Neural cell (in vitro differentiated cells): ENCODE results near the gene XAGE3. TPM values are rescaled to one million over a fixed set of nuclear protein-coding genes. Genes with fewer than 3 reads are reported as not detected.
"Not testable (repeated sequence)": the region's sequence is repeated elsewhere in the genome, so short reads cannot be mapped to it uniquely, and the experiment has no call there.

Source experiments
- H2AFZ ChIP-seq: fragments of 200-600, 300-800 bp; sonication (generic), shearing (Covaris generic); 2 replicates; pipeline ENCODE4 v1.6.0; 2014; ENCODE audit warnings: low read depth, mild to moderate bottlenecking, antibody characterized with exemption, low read length, moderate library complexity
- H3F3A ChIP-seq: fragments of 200-600 bp; shearing (Covaris generic); 2 replicates; pipeline ENCODE4 v1.6.1; 2016; ENCODE audit warnings: mild to moderate bottlenecking, moderate library complexity, mixed read lengths, antibody characterized with exemption, low read length; ENCODE audit not compliant: insufficient read depth, poor library complexity, severe bottlenecking
- H3K27ac ChIP-seq: fragments of 200-600, 300-800 bp; sonication (generic), shearing (Covaris generic); 2 replicates; pipeline ENCODE4 v1.5.1; 2014; ENCODE audit warnings: mild to moderate bottlenecking, low read length, moderate library complexity
- H3K27me3 ChIP-seq: fragments of 300-800, 200-600 bp; sonication (generic), shearing (Covaris generic); 2 replicates; pipeline ENCODE4 v1.6.0; 2014; ENCODE audit warnings: mild to moderate bottlenecking, low read depth, low read length, moderate library complexity; ENCODE audit not compliant: insufficient read depth
- H3K36me3 ChIP-seq: fragments of 300-800, 200-600 bp; sonication (generic), shearing (Covaris generic); 2 replicates; pipeline ENCODE4 v1.5.1; 2014; ENCODE audit warnings: mild to moderate bottlenecking, antibody characterized with exemption, low read length, moderate library complexity; ENCODE audit not compliant: insufficient read depth
- H3K4me2 ChIP-seq: fragments of 300-800, 200-600 bp; sonication (generic), shearing (Covaris generic); 2 replicates; pipeline ENCODE4 v1.6.0; 2014; ENCODE audit warnings: mild to moderate bottlenecking, low read length
- H3K4me3 ChIP-seq: fragments of 300-800, 200-600 bp; sonication (generic), shearing (Covaris generic); 2 replicates; pipeline ENCODE4 v1.5.1; 2014; ENCODE audit warnings: mild to moderate bottlenecking, low read length, moderate library complexity
- H3K79me2 ChIP-seq: fragments of 200-600 bp; shearing (Covaris generic); replicated peaks from 2 replicates; pipeline ENCODE4 v1.6.0; 2014; ENCODE audit warnings: mild to moderate bottlenecking, low read length, moderate library complexity; ENCODE audit not compliant: insufficient read depth
- H3K9ac ChIP-seq: fragments of 300-800, 200-600 bp; sonication (generic), shearing (Covaris generic); 2 replicates; pipeline ENCODE4 v1.6.1; 2016; ENCODE audit warnings: mild to moderate bottlenecking, low read length, mixed read lengths
- H3K9me2 ChIP-seq: fragments of 200-600 bp; shearing (Covaris generic); 2 replicates; pipeline ENCODE4 v1.6.1; 2016; ENCODE audit warnings: mild to moderate bottlenecking, low read length, mixed read lengths; ENCODE audit not compliant: insufficient read depth
- H3K9me3 ChIP-seq: fragments of 200-600, 300-800 bp; sonication (generic), shearing (Covaris generic); 2 replicates; pipeline ENCODE4 v1.6.1; 2016; ENCODE audit warnings: mild to moderate bottlenecking, mixed run types, low read length, moderate library complexity, mixed read lengths
- H4K20me1 ChIP-seq: fragments of 200-600 bp; shearing (Covaris generic); 2 replicates; pipeline ENCODE4 v1.6.1; 2016; ENCODE audit warnings: mild to moderate bottlenecking, mixed run types; ENCODE audit not compliant: insufficient read depth
- EP300 ChIP-seq: fragments of 450-650 bp; conservative IDR thresholded peaks from 2 replicates; pipeline ENCODE4 v1.6.1; 2014; ENCODE audit warnings: antibody characterized with exemption, mild to moderate bottlenecking, moderate library complexity; ENCODE audit not compliant: poor library complexity, severe bottlenecking
- EZH2 ChIP-seq: fragments of 200-600, 300-800 bp; shearing (Covaris generic), sonication (generic); IDR thresholded peaks from 2 replicates; pipeline ENCODE4 v1.6.1; 2014; ENCODE audit warnings: antibody characterized with exemption, low read length, borderline replicate concordance, mild to moderate bottlenecking; ENCODE audit not compliant: insufficient read depth, poor library complexity, severe bottlenecking
- MXI1 ChIP-seq: fragments of 450-650 bp; conservative IDR thresholded peaks from 2 replicates; pipeline ENCODE4 v1.6.1; 2014; ENCODE audit warnings: antibody characterized with exemption, mild to moderate bottlenecking; ENCODE audit not compliant: poor library complexity, severe bottlenecking
- POLR2AphosphoS5 ChIP-seq: IDR thresholded peaks from 2 replicates; pipeline ENCODE4 v1.6.1; 2012
- RAD21 ChIP-seq: fragments of 450-650 bp; conservative IDR thresholded peaks from 2 replicates; pipeline ENCODE4 v1.6.1; 2014; ENCODE audit warnings: antibody characterized with exemption, mild to moderate bottlenecking, moderate library complexity
- REST ChIP-seq: IDR thresholded peaks from 2 replicates; pipeline ENCODE4 v1.6.1; 2012; ENCODE audit warnings: borderline replicate concordance
- SMC3 ChIP-seq: fragments of 450-650 bp; conservative IDR thresholded peaks from 2 replicates; pipeline ENCODE4 v1.6.1; 2014; ENCODE audit warnings: antibody characterized with exemption, mild to moderate bottlenecking, moderate library complexity; ENCODE audit not compliant: poor library complexity
- TAF1 ChIP-seq: IDR thresholded peaks from 2 replicates; pipeline ENCODE4 v1.6.1; 2012; ENCODE audit warnings: low read depth
- polyA plus RNA-seq: library from polyadenylated mRNA; depleted of rRNA; stranded (reverse); fragments of >200 nt; gene quantifications from 2 replicates; pipeline ENCODE4 v1.2.3, GENCODE V29; 2014
- TF ChIP-seq, protein P1 (sequence below): fragments of 450-650 bp; IDR thresholded peaks from 2 replicates; pipeline ENCODE4 v1.5.1; 2014; ENCODE audit warnings: antibody characterized with exemption, mild to moderate bottlenecking, moderate library complexity; ENCODE audit not compliant: poor library complexity, severe bottlenecking

Gene XAGE3
- polyA plus RNA-seq, 1 donor from 2014 or later, result not detected

DNA sequence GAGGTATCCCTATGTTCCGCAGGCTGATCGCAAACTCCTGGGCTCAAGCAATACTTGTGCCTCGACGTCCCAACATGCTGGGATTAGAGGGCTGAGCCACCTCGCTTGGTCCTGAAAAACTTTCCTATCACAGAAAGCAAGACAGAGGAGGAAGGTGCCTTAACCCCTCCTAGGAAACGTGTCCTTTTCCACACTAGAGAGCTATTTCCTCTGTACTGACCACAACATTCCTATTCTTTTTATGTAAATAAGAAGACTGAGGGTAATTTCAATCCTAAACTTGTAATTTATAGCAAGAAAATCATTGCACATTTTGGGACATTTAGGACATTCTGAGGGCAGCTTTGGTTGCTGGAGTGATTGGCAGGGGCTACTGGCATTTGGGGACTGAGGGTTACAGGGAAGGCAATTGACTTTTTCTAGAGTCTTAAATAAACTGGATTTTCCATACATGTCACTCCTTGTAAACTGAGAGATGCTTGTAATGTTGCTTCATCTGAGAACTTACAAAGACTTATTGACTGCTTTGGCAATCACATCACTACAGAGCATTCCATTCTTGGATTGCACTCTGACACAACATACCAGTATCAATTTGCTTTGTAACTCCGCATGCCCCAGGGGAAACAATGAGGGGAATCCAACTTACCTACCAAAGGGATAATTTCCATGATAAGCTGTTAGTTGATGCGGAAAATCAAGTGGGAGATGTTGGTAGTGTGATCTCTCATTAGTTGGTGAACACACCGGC lies 15.6 kb downstream of the XAGE3 start:
- Histone ChIP-seq H2AFZ (no peak overlapping the region), H3F3A (no peaks in the 10 kb centered on the region), H3K36me3 (no peaks in the 10 kb centered on the region), H4K20me1 (no peaks in the 10 kb centered on the region), H3K9me2 (no peaks in the 10 kb centered on the region), H3K79me2 (no peaks in the 10 kb centered on the region), H3K27me3 (no peaks in the 10 kb centered on the region), H3K9me3 (no peaks in the 10 kb centered on the region), H3K4me3 (no peak overlapping the region), H3K9ac (no peak overlapping the region), H3K4me2 (no peak overlapping the region), H3K27ac (no peak overlapping the region)
- TF ChIP-seq EZH2 (no peak), EP300 (no peak), POLR2AphosphoS5 (no peak), TAF1 (no peak), RAD21 (no peak), SMC3 (no peak), MXI1 (no peak), REST (no peak)
- TF ChIP-seq, protein P1, sequence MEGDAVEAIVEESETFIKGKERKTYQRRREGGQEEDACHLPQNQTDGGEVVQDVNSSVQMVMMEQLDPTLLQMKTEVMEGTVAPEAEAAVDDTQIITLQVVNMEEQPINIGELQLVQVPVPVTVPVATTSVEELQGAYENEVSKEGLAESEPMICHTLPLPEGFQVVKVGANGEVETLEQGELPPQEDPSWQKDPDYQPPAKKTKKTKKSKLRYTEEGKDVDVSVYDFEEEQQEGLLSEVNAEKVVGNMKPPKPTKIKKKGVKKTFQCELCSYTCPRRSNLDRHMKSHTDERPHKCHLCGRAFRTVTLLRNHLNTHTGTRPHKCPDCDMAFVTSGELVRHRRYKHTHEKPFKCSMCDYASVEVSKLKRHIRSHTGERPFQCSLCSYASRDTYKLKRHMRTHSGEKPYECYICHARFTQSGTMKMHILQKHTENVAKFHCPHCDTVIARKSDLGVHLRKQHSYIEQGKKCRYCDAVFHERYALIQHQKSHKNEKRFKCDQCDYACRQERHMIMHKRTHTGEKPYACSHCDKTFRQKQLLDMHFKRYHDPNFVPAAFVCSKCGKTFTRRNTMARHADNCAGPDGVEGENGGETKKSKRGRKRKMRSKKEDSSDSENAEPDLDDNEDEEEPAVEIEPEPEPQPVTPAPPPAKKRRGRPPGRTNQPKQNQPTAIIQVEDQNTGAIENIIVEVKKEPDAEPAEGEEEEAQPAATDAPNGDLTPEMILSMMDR, result no peak

- H3K9me2 ChIP-seq, H3F3A ChIP-seq, H3K9me3 ChIP-seq, H3K27me3 ChIP-seq, H3K36me3 ChIP-seq, H4K20me1 ChIP-seq, H3K4me2 ChIP-seq, H3K9ac ChIP-seq, H3K27ac ChIP-seq, H2AFZ ChIP-seq, H3K79me2 ChIP-seq, H3K4me3 ChIP-seq: not testable (repeated sequence)
Observed at GRCh38 chrX:52843619-52844018, 24.3 kb downstream of the XAGE3 start.

GRCh38 chrX:52839137-52839536 lies 28.7 kb downstream of the XAGE3 start:
- Histone ChIP-seq H2AFZ (no peak overlapping the region), H4K20me1 (no peaks in the 10 kb centered on the region), H3K9me2 (no peaks in the 10 kb centered on the region), H3K27ac (no peak overlapping the region), H3K36me3 (no peaks in the 10 kb centered on the region), H3K9ac (no peak overlapping the region), H3K9me3 (no peaks in the 10 kb centered on the region), H3F3A (no peaks in the 10 kb centered on the region), H3K4me2 (no peak overlapping the region), H3K79me2 (no peaks in the 10 kb centered on the region), H3K4me3 (no peak overlapping the region), H3K27me3 (no peaks in the 10 kb centered on the region)
- no peak for TF ChIP-seq REST
- no peak for TF ChIP-seq RAD21
- no peak for TF ChIP-seq POLR2AphosphoS5
